ENCODE measurements around the gene CNBP. TPM values are rescaled to one million over a fixed set of nuclear protein-coding genes. Genes with fewer than 3 reads are reported as not detected.
A peak's percentile ranks its signal among the peaks of the same experiment; 100 is the strongest.

CNBP gene
- total RNA-seq, 2 donors from 2014 or later: 308 to 459 TPM

GRCh38 chr3:129128357-129129155 lies 55.1 kb downstream of the CNBP start:
- no peaks in the 10 kb centered on the region for H3K27me3 ChIP-seq (replicated peaks; ENCODE audit: insufficient read depth)
- H3K4me1 ChIP-seq (ENCODE audit: control insufficient read depth in 1 of 2, low read depth in 2 of 2): no peaks in the 10 kb centered on the region
- ATAC-seq (ENCODE audit: insufficient number of reproducible peaks, low FRiP score, low read depth) (no peak), DNase-seq (ENCODE audit: low spot score) (no peak)
- H3K27ac ChIP-seq: no peak overlapping the region
- TF ChIP-seq CTCF (IDR thresholded peaks at IDR 0.05): no peak
- H3K9me3 ChIP-seq: no peaks in the 10 kb centered on the region
- H3K4me3 ChIP-seq: no peak overlapping the region
- peaks cover 49% of the 10 kb centered on the region for H3K36me3 ChIP-seq

- peaks cover 31% of the 10 kb centered on the region for H3K36me3 ChIP-seq
- ATAC-seq (ENCODE audit: insufficient number of reproducible peaks, low FRiP score, low read depth): no peak
- H3K27me3 ChIP-seq (replicated peaks; ENCODE audit: insufficient read depth): no peaks in the 10 kb centered on the region
- H3K27ac ChIP-seq: no peak overlapping the region
- TF ChIP-seq CTCF (IDR thresholded peaks at IDR 0.05): no peak
- H3K4me3 ChIP-seq: no peak overlapping the region
- no peaks in the 10 kb centered on the region for H3K9me3 ChIP-seq
- no peaks in the 10 kb centered on the region for H3K4me1 ChIP-seq (ENCODE audit: control insufficient read depth in 1 of 2, low read depth in 2 of 2)
- DNase-seq (ENCODE audit: low spot score): no peak
Measured at GRCh38 chr3:129126726-129127280, 56.9 kb downstream of the CNBP start.

DNA sequence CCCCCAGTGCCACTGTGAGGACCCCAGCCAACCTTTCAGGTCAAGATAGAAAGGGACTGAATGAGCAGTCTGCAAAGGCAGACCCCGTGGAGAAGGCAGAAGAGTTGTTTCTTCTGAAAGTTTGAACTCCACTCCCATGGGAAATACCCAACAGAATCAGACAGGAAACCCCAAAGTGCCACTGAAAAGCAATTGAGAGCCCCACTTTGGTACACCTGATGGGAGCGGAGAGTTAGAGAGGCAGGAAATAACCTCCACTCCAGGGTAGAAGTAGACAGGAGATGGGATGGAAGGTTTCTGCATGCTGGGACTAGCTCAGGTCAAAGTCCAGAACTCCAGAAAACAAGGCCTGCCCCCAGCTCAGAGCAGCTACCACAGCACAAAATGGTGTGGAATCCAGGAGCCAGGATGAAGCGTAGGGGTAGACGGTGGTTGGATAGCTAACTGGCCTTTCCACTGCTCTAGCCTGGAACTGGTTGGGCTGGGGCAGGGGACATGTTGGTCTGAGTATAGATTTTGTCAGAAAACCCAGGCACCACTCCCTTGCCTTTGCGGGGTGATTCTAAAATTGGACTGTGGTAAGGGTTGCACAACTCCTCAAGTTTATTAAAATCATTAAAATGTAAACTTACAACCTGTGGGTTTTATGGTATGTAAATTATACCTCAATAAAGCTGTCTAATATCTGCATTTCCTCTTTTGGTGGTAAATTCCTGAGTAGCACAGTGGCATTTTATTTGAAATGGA lies 60.2 kb downstream of the CNBP start:
- TF ChIP-seq CTCF (IDR thresholded peaks at IDR 0.05): no peak
- ATAC-seq (ENCODE audit: insufficient number of reproducible peaks, low FRiP score, low read depth): no peak
- DNase-seq (ENCODE audit: low spot score): no peak
- Histone ChIP-seq H3K36me3 (peaks cover 9% of the 10 kb centered on the region), H3K4me1 (ENCODE audit: control insufficient read depth in 1 of 2, low read depth in 2 of 2) (peaks cover 16 to 19% of the 10 kb centered on the region in 2 donors), H3K9me3 (no peaks in the 10 kb centered on the region), H3K27ac (peak overlapping the region; percentile 82 to 87), H3K27me3 (replicated peaks; ENCODE audit: insufficient read depth) (no peaks in the 10 kb centered on the region), H3K4me3 (no peak overlapping the region)

DNA sequence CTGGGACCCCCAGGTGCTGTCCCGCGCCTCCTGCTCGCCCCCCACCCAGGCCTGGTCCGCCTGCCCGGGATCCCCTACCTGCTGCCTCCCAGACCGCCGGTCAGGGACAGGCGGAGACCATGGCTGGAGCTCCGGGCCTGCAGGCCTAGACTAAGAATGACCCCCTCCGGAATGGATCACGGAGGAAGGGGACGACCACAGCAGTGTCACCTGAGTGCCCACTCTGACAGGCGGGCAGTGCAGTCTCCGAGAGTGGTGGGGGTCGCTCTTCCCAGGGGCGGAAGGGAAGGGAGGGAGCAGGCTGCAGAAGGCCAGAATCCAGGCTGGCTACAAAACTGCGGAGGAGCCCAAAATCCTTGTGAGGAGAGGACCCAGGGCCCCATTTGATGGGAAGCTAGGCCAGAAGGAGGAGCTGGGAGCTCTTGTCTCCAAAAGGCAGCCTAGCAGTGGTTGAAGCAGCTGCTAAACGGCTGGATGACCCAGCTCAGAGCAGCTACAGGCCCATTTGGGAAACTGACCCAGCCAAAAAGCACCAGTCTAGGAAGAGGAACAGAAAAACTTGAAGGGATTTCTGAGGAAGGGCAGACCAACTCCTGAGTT lies 61.2 kb downstream of the CNBP start:
- ATAC-seq (ENCODE audit: insufficient number of reproducible peaks, low FRiP score, low read depth): no peak

More for the DNA sequence above, 61.2 kb downstream of the CNBP start:
- TF ChIP-seq CTCF (IDR thresholded peaks at IDR 0.05): no peak
- Histone ChIP-seq H3K27me3 (replicated peaks; ENCODE audit: insufficient read depth) (no peaks in the 10 kb centered on the region), H3K4me3 (peak overlapping the region; percentile 91), H3K9me3 (no peaks in the 10 kb centered on the region), H3K36me3 (peaks cover 6% of the 10 kb centered on the region), H3K27ac (peak overlapping the region; percentile 82 to 87), H3K4me1 (ENCODE audit: control insufficient read depth in 1 of 2, low read depth in 2 of 2) (peaks cover 18 to 21% of the 10 kb centered on the region in 2 donors)
- DNase-seq (ENCODE audit: low spot score): no peak

Measured in thoracic aorta (tissue), 2 donors.